ENCODE measurements around the gene ALDH1L1. TPM values are rescaled to one million over a fixed set of nuclear protein-coding genes. Genes with fewer than 3 reads are reported as not detected.
A peak's percentile ranks its signal among the peaks of the same experiment; 100 is the strongest.

ALDH1L1 gene
- total and polyA plus RNA-seq, 2 of the 8 experiments (the other 6 are each of a cell fraction or from before 2014, with no cell fraction given): 0.98 to 1.6 TPM

DNA sequence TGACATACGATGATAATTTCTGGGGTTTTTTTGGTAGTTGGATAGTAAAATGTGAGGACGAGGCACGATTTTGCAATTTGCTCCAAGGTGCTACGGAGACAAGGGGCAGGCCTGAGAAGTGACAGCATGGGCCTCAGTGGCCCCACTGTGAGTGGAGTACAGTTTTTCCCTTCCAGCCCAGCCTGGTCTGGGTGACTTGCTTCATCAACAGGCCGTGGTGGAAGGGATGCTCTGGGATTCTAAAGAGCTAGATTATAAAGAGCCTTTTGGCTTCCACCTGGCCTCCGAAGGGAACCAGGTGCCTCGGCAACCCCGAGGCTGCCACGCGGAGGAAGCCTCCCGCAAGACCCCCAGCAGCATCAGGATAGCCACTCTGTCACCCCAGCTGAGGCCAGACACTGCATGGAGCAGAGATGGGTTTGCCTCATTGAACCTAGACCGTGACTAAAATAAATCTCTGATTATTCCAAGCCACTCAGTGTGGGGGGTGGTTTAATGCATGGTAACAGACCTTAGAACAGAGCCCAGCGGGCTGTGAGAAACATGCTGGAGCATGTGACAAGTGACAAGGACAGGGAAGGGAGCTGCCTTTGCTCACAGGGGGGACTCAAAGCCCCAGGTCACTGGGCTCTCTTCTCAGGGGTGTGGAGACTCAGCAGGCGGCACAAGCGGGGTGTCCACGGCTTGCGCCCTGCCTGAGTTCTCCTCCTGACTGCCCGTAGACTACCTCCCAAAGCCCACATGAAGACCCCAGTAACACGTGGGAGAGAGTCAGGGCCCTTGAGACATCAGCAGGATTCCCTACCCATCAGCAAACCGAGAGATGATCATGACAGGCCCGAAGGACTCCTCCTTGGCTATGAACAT, 73.8 kb downstream of the ALDH1L1 start:
- no peak overlapping the region for H3K14ac ChIP-seq (ENCODE audit: insufficient read length)
- CTCF ChIA-PET (ENCODE audit: partially characterized antibody): interaction anchor here (0.6 to 1.3 kb wide), 2 partner anchors 13 to 423 kb away, joined by 3 read pairs; no protein-coding TSS in a partner anchor
- POLR2A ChIA-PET (ENCODE audit: partially characterized antibody): interaction anchor here (1.1 kb wide), 1 partner anchor 15 kb away, joined by 3 read pairs; no protein-coding TSS in a partner anchor
- H3K27ac ChIP-seq (ENCODE audit: low read depth, low read length): no peak overlapping the region
- WGBS, 2 experiments (ENCODE audit: extremely low coverage in 1 of 2, insufficient coverage in 1 of 2, insufficient read length in 1 of 2, insufficient replicate concordance in 2 of 2, low coverage in 1 of 2, low lambda C conversion rate in 2 of 2, missing lambda C conversion rate in 1 of 2): 90% methylated on average over 21 of the region's 21 CpGs; no CpG with 5 or more reads in 1 of the 2 experiments
- H3K23me2 ChIP-seq (ENCODE audit: low read depth, low read length): no peaks in the 10 kb centered on the region
- peak in 1 of 2 experiments; percentile 35 for DNase-seq (ENCODE audit: low read depth in 1 of 2, low spot score in 2 of 2)
- H3K23ac ChIP-seq (ENCODE audit: insufficient read length): no peak overlapping the region
- H4K8ac ChIP-seq (ENCODE audit: extremely low read depth, insufficient read depth, low read length): no peak overlapping the region; the same call in 1 of the 2 replicates
- H4K5ac ChIP-seq (ENCODE audit: insufficient read length, low read depth, low read length): no peak overlapping the region
- no peaks in the 10 kb centered on the region for H3K79me1 ChIP-seq (ENCODE audit: low read depth, low read length)
- H3K27me3 ChIP-seq (replicated peaks in 1 of 4; ENCODE audit: control insufficient read depth in 3 of 4, extremely low read depth in 1 of 4, insufficient read depth in 3 of 4, low read length in 3 of 4): 0 out of 7 replicates have a peak, but pooled peaks cover 0 to 2% (median 0%) of the 10 kb centered on the region in 4 experiments
- no peak overlapping the region for H3K4me2 ChIP-seq (ENCODE audit: insufficient read depth in 1 of 2, low read depth in 2 of 2, low read length in 2 of 2)
- no peak overlapping the region for H2BK20ac ChIP-seq (ENCODE audit: low read length)
- H3K4ac ChIP-seq (replicated peaks; ENCODE audit: insufficient read length, low read depth, low read length): no peak overlapping the region
- H3K18ac ChIP-seq (ENCODE audit: extremely low read depth, low read length): no peak overlapping the region
- no peaks in the 10 kb centered on the region for H3K79me2 ChIP-seq (ENCODE audit: control insufficient read depth in 1 of 2, insufficient read depth in 2 of 2, low read length in 2 of 2)
- no peak overlapping the region for H2BK12ac ChIP-seq (ENCODE audit: low read depth, low read length)
- H4K91ac ChIP-seq (replicated peaks; ENCODE audit: insufficient read length, low read length): no peak overlapping the region
- no peak overlapping the region for H2AFZ ChIP-seq (ENCODE audit: low read length)
- H4K20me1 ChIP-seq (replicated peaks in 1 of 2; ENCODE audit: control insufficient read depth in 1 of 2, insufficient read depth in 2 of 2, low read length in 2 of 2): no peaks in the 10 kb centered on the region
- H3K9ac ChIP-seq (replicated peaks in 1 of 4; ENCODE audit: extremely low read depth in 1 of 4, low read depth in 3 of 4, low read length in 3 of 4): no peak overlapping the region
- no peaks in the 10 kb centered on the region; a peak in 1 of 7 replicates for H3K4me1 ChIP-seq (replicated peaks in 1 of 4; ENCODE audit: control insufficient read depth in 3 of 4, insufficient read depth in 4 of 4, low read length in 3 of 4)
- H3K4me3 ChIP-seq (ENCODE audit: extremely low read depth in 1 of 4, insufficient read depth in 2 of 4, low read depth in 3 of 4, low read length in 4 of 4): no peak overlapping the region
- H2BK15ac ChIP-seq (ENCODE audit: low read length): no peak overlapping the region
- no peak overlapping the region for H2BK120ac ChIP-seq (replicated peaks; ENCODE audit: low read depth, low read length)
- H2AK5ac ChIP-seq (ENCODE audit: low read depth, low read length): no peak overlapping the region
- H3K36me3 ChIP-seq (ENCODE audit: control insufficient read depth in 2 of 4, insufficient read depth in 4 of 4, low read length in 3 of 4): no peaks in the 10 kb centered on the region
- no peak overlapping the region for H2BK5ac ChIP-seq (ENCODE audit: low read depth, low read length)
- H3K56ac ChIP-seq (replicated peaks; ENCODE audit: insufficient read length, low read depth, low read length): no peak overlapping the region
- no peaks in the 10 kb centered on the region for H3K9me3 ChIP-seq (ENCODE audit: insufficient read depth in 2 of 2, low read depth in 1 of 2, low read length in 1 of 2)
- FAIRE-seq: no peak
- no peak for TF ChIP-seq RAD21 (IDR thresholded peaks at IDR 0.05 in 1 of 2, conservative IDR thresholded peaks at IDR 0.05 in 1 of 2; ENCODE audit: low read depth in 2 of 2, low read length in 2 of 2)
- TF ChIP-seq POLR2A (IDR thresholded peaks at IDR 0.05; ENCODE audit: control extremely low read depth in 1 of 2, low read depth in 2 of 2, low read length in 2 of 2): no peak
- TF ChIP-seq JUN (IDR thresholded peaks at IDR 0.05; ENCODE audit: low read depth, low read length): no peak
- TF ChIP-seq CTBP2 (IDR thresholded peaks at IDR 0.05; ENCODE audit: borderline replicate concordance, insufficient read depth, insufficient read length, low read length): no peak
- TF ChIP-seq SP2 (IDR thresholded peaks at IDR 0.05; ENCODE audit: low read length): no peak
- TF ChIP-seq CREB1 (IDR thresholded peaks at IDR 0.05): no peak
- no peak for TF ChIP-seq GTF2F1 (IDR thresholded peaks at IDR 0.05; ENCODE audit: borderline replicate concordance, low read depth, low read length)
- TF ChIP-seq EGR1 (IDR thresholded peaks at IDR 0.05; ENCODE audit: borderline replicate concordance, low read depth, low read length): no peak
- TF ChIP-seq, protein P1, sequence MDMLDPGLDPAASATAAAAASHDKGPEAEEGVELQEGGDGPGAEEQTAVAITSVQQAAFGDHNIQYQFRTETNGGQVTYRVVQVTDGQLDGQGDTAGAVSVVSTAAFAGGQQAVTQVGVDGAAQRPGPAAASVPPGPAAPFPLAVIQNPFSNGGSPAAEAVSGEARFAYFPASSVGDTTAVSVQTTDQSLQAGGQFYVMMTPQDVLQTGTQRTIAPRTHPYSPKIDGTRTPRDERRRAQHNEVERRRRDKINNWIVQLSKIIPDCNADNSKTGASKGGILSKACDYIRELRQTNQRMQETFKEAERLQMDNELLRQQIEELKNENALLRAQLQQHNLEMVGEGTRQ (IDR thresholded peaks at IDR 0.05; ENCODE audit: low read length): no peak
- TF ChIP-seq RNF2 (IDR thresholded peaks at IDR 0.05; ENCODE audit: borderline replicate concordance, low read depth, low read length, missing control alignments, poor library complexity, severe bottlenecking): no peak
